SK-N-SH treated with all-trans-retinoic acid at 6 μM for 48 hours (cell line): Measurements from ENCODE around the gene SMG9.

Source experiments
- ATAC-seq: fragments of 200-7000 bp; cut with Tn5 transposase; 3 replicates; pipeline ENCODE4 v1.9.1; 2020; ENCODE audit warnings: mild to moderate bottlenecking, moderate library complexity
- ARNTL ChIP-seq: fragments of 450-650 bp; formaldehyde crosslinking; IDR thresholded peaks from 2 replicates; pipeline ENCODE4 v1.5.0; 2020; ENCODE audit warnings: low read depth, mild to moderate bottlenecking, moderate library complexity, borderline replicate concordance
- BACH2 ChIP-seq: fragments of 250-450 bp; sonication (Bioruptor Pico); IDR thresholded peaks from 2 replicates; pipeline ENCODE4 v1.9.0; 2021; ENCODE audit warnings: mild to moderate bottlenecking, borderline replicate concordance
- CREB5 ChIP-seq: fragments of 250-450 bp; sonication (Bioruptor Pico); IDR thresholded peaks from 2 replicates; pipeline ENCODE4 v1.5.1; 2020; ENCODE audit warnings: low read depth, mild to moderate bottlenecking, moderate library complexity
- CSDC2 ChIP-seq: fragments of 250-450 bp; sonication (Bioruptor Pico); IDR thresholded peaks from 2 replicates; pipeline ENCODE4 v1.5.0; 2020; ENCODE audit warnings: mild to moderate bottlenecking, moderate library complexity
- CSRNP3 ChIP-seq: fragments of 250-450 bp; sonication (Bioruptor Pico); IDR thresholded peaks from 2 replicates; pipeline ENCODE4 v1.5.1; 2021; ENCODE audit warnings: mild to moderate bottlenecking, moderate library complexity
- ESRRG ChIP-seq: fragments of 250-450 bp; sonication (Bioruptor Pico); IDR thresholded peaks from 2 replicates; pipeline ENCODE4 v1.6.1; 2021; ENCODE audit warnings: mild to moderate bottlenecking
- GLIS3 ChIP-seq: fragments of 250-450 bp; sonication (Bioruptor Pico); IDR thresholded peaks from 2 replicates; pipeline ENCODE4 v1.5.0; 2020; ENCODE audit warnings: mild to moderate bottlenecking, moderate library complexity
- ISL1 ChIP-seq: fragments of 250-450 bp; sonication (Bioruptor Pico); IDR thresholded peaks from 2 replicates; pipeline ENCODE4 v2.1.2; 2022; ENCODE audit warnings: mild to moderate bottlenecking, moderate library complexity
- OSR1 ChIP-seq: fragments of 250-450 bp; sonication (Bioruptor Pico); IDR thresholded peaks from 2 replicates; pipeline ENCODE4 v1.8.0; 2022; ENCODE audit warnings: moderate library complexity, mild to moderate bottlenecking, inconsistent platforms
- PATZ1 ChIP-seq: fragments of 250-450 bp; sonication (Bioruptor Pico); IDR thresholded peaks from 2 replicates; pipeline ENCODE4 v1.8.0; 2020; ENCODE audit warnings: mild to moderate bottlenecking, moderate library complexity, borderline replicate concordance
- POU6F1 ChIP-seq: fragments of 250-450 bp; sonication (Bioruptor Pico); IDR thresholded peaks from 2 replicates; pipeline ENCODE4 v1.8.0; 2021; ENCODE audit warnings: low read depth, mild to moderate bottlenecking, moderate library complexity, borderline replicate concordance
- PPARA ChIP-seq: fragments of 250-450 bp; sonication (Bioruptor Pico); IDR thresholded peaks from 2 replicates; pipeline ENCODE4 v1.5.0; 2020; ENCODE audit warnings: mild to moderate bottlenecking, borderline replicate concordance
- RARB ChIP-seq: fragments of 250-450 bp; sonication (Bioruptor Pico); IDR thresholded peaks from 2 replicates; pipeline ENCODE4 v1.8.0; 2021; ENCODE audit warnings: mild to moderate bottlenecking, moderate library complexity
- SNAI2 ChIP-seq: fragments of 250-450 bp; sonication (Bioruptor Pico); IDR thresholded peaks from 2 replicates; pipeline ENCODE4 v1.5.0; 2020; ENCODE audit warnings: mild to moderate bottlenecking, moderate library complexity
- TCF4 ChIP-seq: fragments of 250-450 bp; sonication (Bioruptor Pico); IDR thresholded peaks from 2 replicates; pipeline ENCODE4 v1.8.0; 2021; ENCODE audit warnings: mild to moderate bottlenecking, moderate library complexity, borderline replicate concordance
- TOX ChIP-seq: fragments of 250-450 bp; sonication (Bioruptor Pico); IDR thresholded peaks from 2 replicates; pipeline ENCODE4 v1.8.0; 2021; ENCODE audit warnings: mild to moderate bottlenecking, moderate library complexity, borderline replicate concordance
- ZC3H10 ChIP-seq: fragments of 250-450 bp; sonication (Bioruptor Pico); IDR thresholded peaks from 2 replicates; pipeline ENCODE4 v1.5.1; 2021; ENCODE audit warnings: mild to moderate bottlenecking, moderate library complexity
- ZFP30 ChIP-seq: fragments of 450-650 bp; formaldehyde crosslinking; IDR thresholded peaks from 2 replicates; pipeline ENCODE4 v1.5.0; 2022; ENCODE audit warnings: mild to moderate bottlenecking, moderate library complexity
- ZNF565 ChIP-seq: fragments of 450-650 bp; formaldehyde crosslinking; conservative IDR thresholded peaks from 2 replicates; pipeline ENCODE4 v1.5.0; 2020; ENCODE audit warnings: low read depth, mild to moderate bottlenecking, moderate library complexity
- ZNF8 ChIP-seq: fragments of 450-650 bp; formaldehyde crosslinking; IDR thresholded peaks from 2 replicates; pipeline ENCODE4 v1.5.0; 2020; ENCODE audit warnings: mild to moderate bottlenecking, moderate library complexity

The SMG9 gene

GRCh38 chr19:43780706-43781525, 26.2 kb upstream of the SMG9 start, which contains the start of gene KCNN4:
TSS of gene KCNN4 (minus strand) at chr19:43780973. CDS start at chr19:43780861, 112 bp downstream.
- TF ChIP-seq POU6F1: no peak
- no peak for TF ChIP-seq ESRRG
- TF ChIP-seq PPARA (CRISPR knock-in tag): no peak
- peak; percentile 36 for ATAC-seq

- ATAC-seq: no peak
- TF ChIP-seq BACH2 (CRISPR knock-in tag) (no peak), CSDC2 (no peak), RARB (CRISPR knock-in tag) (no peak), ZFP30 (CRISPR knock-in tag) (no peak), ZNF8 (CRISPR knock-in tag) (no peak)
These were observed 25.1 kb upstream of the SMG9 start for GRCh38 chr19:43779820-43780219.

- ATAC-seq: no peak
- TF ChIP-seq CSRNP3 (CRISPR knock-in tag) (no peak), ZFP30 (CRISPR knock-in tag) (no peak), ZC3H10 (CRISPR knock-in tag) (no peak), ZNF8 (CRISPR knock-in tag) (no peak), ARNTL (no peak), ISL1 (CRISPR knock-in tag) (no peak), RARB (CRISPR knock-in tag) (no peak)
- TF ChIP-seq, all 23 proteins: peak for 0
These were observed 24.5 kb upstream of the SMG9 start for GRCh38 chr19:43779147-43779819.

- no peak for ATAC-seq
- TF ChIP-seq ISL1 (CRISPR knock-in tag): no peak
- no peak for TF ChIP-seq CSDC2
- TF ChIP-seq TCF4: no peak
- no peak for TF ChIP-seq SNAI2
- no peak for TF ChIP-seq CREB5 (CRISPR knock-in tag)
- no peak for TF ChIP-seq RARB (CRISPR knock-in tag)
- no peak for TF ChIP-seq OSR1 (CRISPR knock-in tag)
- no peak for TF ChIP-seq GLIS3 (CRISPR knock-in tag)
- TF ChIP-seq POU6F1: no peak
- no peak for TF ChIP-seq ESRRG
- TF ChIP-seq ZFP30 (CRISPR knock-in tag): no peak
- no peak for TF ChIP-seq ARNTL
- no peak for TF ChIP-seq PATZ1
- no peak for TF ChIP-seq ZNF565 (CRISPR knock-in tag)
- TF ChIP-seq TOX: no peak
- TF ChIP-seq, all 23 proteins: peak for 0
These were observed 23.9 kb upstream of the SMG9 start for GRCh38 chr19:43778651-43779050.
